Lung (tissue), 12 donors: ENCODE data around the gene OSBPL9. TPM values are rescaled to one million over a fixed set of nuclear protein-coding genes. Genes with fewer than 3 reads are reported as not detected.

ENCODE experiments used
- ATAC-seq: fragments of 200-7000 bp; cut with Tn5 transposase; one replicate; pipeline ENCODE4 v1.9.1; 2020; ENCODE audit warnings: moderate number of reproducible peaks; ENCODE audit not compliant: insufficient read depth, low FRiP score
- DNase-seq, 3 donors: peaks; one replicate each; pipeline ENCODE4 v3.0.0-alpha.2; 2013 to 2017
- H3K27ac ChIP-seq, 2 donors: one replicate each; pipeline ENCODE4 v1.5.1; 2013; ENCODE audit warnings: mild to moderate bottlenecking in 2 of 2, moderate library complexity in 2 of 2, control low read depth in 1 of 2, inconsistent platforms in 1 of 2, low read depth in 1 of 2, low read length in 1 of 2
- H3K27me3 ChIP-seq, 3 donors: one replicate each; pipeline ENCODE4 v1.5.1; 2013; ENCODE audit warnings: low read length in 2 of 3; ENCODE audit not compliant: control insufficient read depth in 3 of 3, insufficient read depth in 3 of 3
- H3K36me3 ChIP-seq, 4 donors: one replicate each; pipeline ENCODE4 v1.5.1; 2013; ENCODE audit warnings: low read length in 4 of 4, mild to moderate bottlenecking in 1 of 4, moderate library complexity in 1 of 4; ENCODE audit not compliant: control insufficient read depth in 4 of 4, insufficient read depth in 4 of 4
- H3K4me1 ChIP-seq, 5 donors: one replicate each; pipeline ENCODE4 v1.5.1; 2013; ENCODE audit warnings: low read length in 5 of 5, mild to moderate bottlenecking in 2 of 5, moderate library complexity in 1 of 5; ENCODE audit not compliant: control insufficient read depth in 5 of 5, insufficient read depth in 5 of 5
- H3K4me3 ChIP-seq: one replicate; pipeline ENCODE4 v1.5.1; 2013; ENCODE audit warnings: mild to moderate bottlenecking, control low read depth, moderate library complexity
- H3K9ac ChIP-seq, 2 donors: one replicate each; pipeline ENCODE4 v1.5.1; 2013; ENCODE audit warnings: low read length in 2 of 2, control low read depth in 1 of 2; ENCODE audit not compliant: insufficient read depth in 1 of 2
- H3K9me3 ChIP-seq, 4 donors: one replicate each; pipeline ENCODE4 v1.5.1; 2013; ENCODE audit warnings: low read length in 3 of 4, mild to moderate bottlenecking in 1 of 4, moderate library complexity in 1 of 4; ENCODE audit not compliant: control insufficient read depth in 4 of 4, insufficient read depth in 3 of 4
- CTCF ChIP-seq: IDR thresholded peaks from 2 replicates; pipeline ENCODE4 v1.5.1; 2012; ENCODE audit warnings: mild to moderate bottlenecking; ENCODE audit errors: control extremely low read depth, extremely low read depth
- WGBS, 2 donors: extraction: QIAGEN DNeasy Blood & Tissue Kit; methylation state at CpG; one replicate each; pipeline ENCODE4 v1.1.7; 2013; 5-methylcytosine and 5-hydroxymethylcytosine counted together
- polyA plus RNA-seq, 2 donors: library from polyadenylated mRNA; stranded (reverse); fragments of 200-250 nt; gene quantifications; one replicate each; pipeline ENCODE4 v1.2.1, GENCODE V29; 2013
- total RNA-seq, 2 donors: library from RNA; depleted of rRNA in 1 of 2; stranded (reverse); fragments of >200 nt in 1 of 2; gene quantifications; one replicate each; pipeline ENCODE4 v1.2.1, GENCODE V29; 2014 to 2021
- donor health status: control.
- donor health status: control.
- donor health status: Bipolar disorder and iron deficiency.
- donor health status: healthy.
- donor health status: DM: yes; HTN: yes; CAD: no.

The OSBPL9 gene
- total and polyA plus RNA-seq, 4 donors = 36.8 to 135 (median 72.4) TPM

DNA sequence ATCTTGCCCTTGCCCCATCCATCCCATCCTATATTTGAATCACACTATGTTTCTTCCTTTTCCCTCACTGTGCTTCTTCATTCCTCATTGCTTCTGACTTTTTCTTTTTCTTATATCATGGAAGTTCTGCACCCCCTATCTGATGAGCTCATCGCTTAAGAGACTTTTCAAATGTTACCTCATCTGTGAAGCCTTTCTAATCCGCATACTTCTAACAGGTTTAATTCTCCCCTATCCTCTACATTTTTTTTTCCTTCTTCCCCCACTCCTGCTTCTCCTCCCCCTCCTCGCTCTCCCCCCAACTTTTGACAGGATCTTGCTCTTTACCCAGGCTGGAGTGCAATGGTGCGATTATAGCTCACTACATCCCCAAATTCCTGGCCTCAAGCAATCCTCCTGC is 39.5 kb downstream of the OSBPL9 start:
- peaks cover 0 to 15% (median 0%) of the 10 kb centered on the region in 5 donors for H3K4me1 ChIP-seq
- H3K27me3 ChIP-seq = no peaks in the 10 kb centered on the region
- no peak overlapping the region for H3K9ac ChIP-seq
- H3K4me3 ChIP-seq = no peak overlapping the region
- 95 to 97% methylated on average over 4 of the region's 4 CpGs for WGBS, 2 donors
- H3K36me3 ChIP-seq = peaks cover 0 to 4% (median 1%) of the 10 kb centered on the region in 4 donors
- H3K27ac ChIP-seq = no peak overlapping the region
- H3K9me3 ChIP-seq = no peaks in the 10 kb centered on the region
- no peak for TF ChIP-seq CTCF
- DNase-seq (no peak), ATAC-seq (no peak)

DNA sequence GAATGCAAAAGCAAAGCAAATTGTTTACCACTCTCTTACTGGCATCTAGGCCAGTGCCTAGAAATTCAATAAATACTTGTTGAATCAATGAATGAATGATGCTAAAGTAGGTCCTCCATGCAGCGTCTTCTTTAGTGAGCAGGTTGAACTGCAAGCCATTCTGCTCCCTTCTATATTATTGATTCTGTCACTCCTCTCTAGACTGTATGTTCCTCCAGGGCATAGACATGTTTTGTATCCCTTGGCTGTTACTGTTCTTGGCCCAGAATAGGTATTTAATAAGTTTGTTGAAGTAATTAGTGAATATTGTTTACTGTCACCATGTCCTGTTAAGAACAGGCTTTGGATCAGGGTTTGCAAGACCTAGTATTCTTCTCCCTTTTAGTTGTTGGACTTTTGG is 43.7 kb downstream of the OSBPL9 start:
- H3K4me1 ChIP-seq = peaks cover 0 to 16% (median 0%) of the 10 kb centered on the region in 5 donors
- no peak overlapping the region for H3K9ac ChIP-seq
- no peak overlapping the region for H3K4me3 ChIP-seq
- no peak for TF ChIP-seq CTCF
- ATAC-seq = no peak
- DNase-seq = no peak
- WGBS, 2 donors = 88 to 96% methylated on average over 1 of the region's 1 CpG
- H3K27ac ChIP-seq = peak overlapping the region in 1 of 2 donors; percentile 69
- peaks cover 0 to under 1% (median 0%) of the 10 kb centered on the region in 4 donors for H3K36me3 ChIP-seq
- H3K9me3 ChIP-seq = no peaks in the 10 kb centered on the region
- no peaks in the 10 kb centered on the region for H3K27me3 ChIP-seq

- no peaks in the 10 kb centered on the region for H3K36me3 ChIP-seq
- H3K4me1 ChIP-seq = peaks cover 0 to 21% (median 0%) of the 10 kb centered on the region in 5 donors
- no peak for TF ChIP-seq CTCF
- ATAC-seq = peak; percentile 48
- H3K9me3 ChIP-seq = no peaks in the 10 kb centered on the region
- H3K4me3 ChIP-seq = no peak overlapping the region
- DNase-seq = peak in 1 of 3 donors; percentile 10
- H3K9ac ChIP-seq = no peak overlapping the region
- no peaks in the 10 kb centered on the region for H3K27me3 ChIP-seq
- peak overlapping the region in 1 of 2 donors; percentile 69 for H3K27ac ChIP-seq
- WGBS, 2 donors = 51 to 80% methylated on average over 3 of the region's 3 CpGs
Observed at GRCh38 chr1:51661081-51661518, 44.2 kb downstream of the OSBPL9 start.

GRCh38 chr1:51663105-51663504 is 46.2 kb downstream of the OSBPL9 start:
- WGBS, 2 donors = 66 to 75% methylated on average over 1 of the region's 1 CpG
- no peaks in the 10 kb centered on the region for H3K27me3 ChIP-seq
- ATAC-seq (no peak), DNase-seq (no peak)
- H3K4me3 ChIP-seq = no peak overlapping the region
- H3K36me3 ChIP-seq = no peaks in the 10 kb centered on the region
- no peak overlapping the region for H3K27ac ChIP-seq
- H3K9me3 ChIP-seq = no peaks in the 10 kb centered on the region
- no peak overlapping the region for H3K9ac ChIP-seq
- no peak for TF ChIP-seq CTCF
- peaks cover 0 to 27% (median 0%) of the 10 kb centered on the region in 5 donors for H3K4me1 ChIP-seq
